ENCODE measurements around the gene IGSF3. TPM values are rescaled to one million over a fixed set of nuclear protein-coding genes. Genes with fewer than 3 reads are reported as not detected.
"Not testable (repeated sequence)": the region's sequence is repeated elsewhere in the genome, so short reads cannot be mapped to it uniquely, and the experiment has no call there.

Gene IGSF3
- total RNA-seq, 2 experiments from 2014 or later, result 0.03 to 0.91 TPM

- CTCF ChIA-PET, result no interaction called here
Measured at GRCh38 chr1:116628448-116628847, 39.1 kb downstream of the IGSF3 start.

GRCh38 chr1:116627357-116627756, 40.2 kb downstream of the IGSF3 start:
- H3K36me3 Mint-ChIP-seq; ATAC-seq; H3K4me3 Mint-ChIP-seq; CTCF ChIA-PET; DNase-seq; H3K27ac Mint-ChIP-seq; H3K27me3 Mint-ChIP-seq; H3K4me1 Mint-ChIP-seq; H3K9me3 Mint-ChIP-seq (ENCODE audit: low read depth): not testable (repeated sequence)

More at GRCh38 chr1:116628448-116628847, 39.1 kb downstream of the IGSF3 start:
- H3K4me3 Mint-ChIP-seq, result no peak overlapping the region
- DNase-seq (no peak), ATAC-seq (no peak)
- no peak overlapping the region for H3K27ac Mint-ChIP-seq
- H3K4me1 Mint-ChIP-seq, result no peaks in the 10 kb centered on the region
- peaks cover 2% of the 10 kb centered on the region for H3K27me3 Mint-ChIP-seq
- H3K9me3 Mint-ChIP-seq (ENCODE audit: low read depth), result no peaks in the 10 kb centered on the region
- H3K36me3 Mint-ChIP-seq, result no peaks in the 10 kb centered on the region

- H3K36me3 Mint-ChIP-seq; H3K4me3 Mint-ChIP-seq; H3K4me1 Mint-ChIP-seq; ATAC-seq; DNase-seq; H3K27me3 Mint-ChIP-seq; CTCF ChIA-PET; H3K27ac Mint-ChIP-seq; H3K9me3 Mint-ChIP-seq (ENCODE audit: low read depth): not testable (repeated sequence)
Measured at GRCh38 chr1:116626915-116627314, 40.6 kb downstream of the IGSF3 start.

- CTCF ChIA-PET; H3K4me3 Mint-ChIP-seq; H3K9me3 Mint-ChIP-seq (ENCODE audit: low read depth); H3K36me3 Mint-ChIP-seq; ATAC-seq; DNase-seq; H3K27me3 Mint-ChIP-seq; H3K4me1 Mint-ChIP-seq; H3K27ac Mint-ChIP-seq: not testable (repeated sequence)
Measured at GRCh38 chr1:116625155-116625554, 42.4 kb downstream of the IGSF3 start.

GRCh38 chr1:116624040-116624439, 43.5 kb downstream of the IGSF3 start:
- DNase-seq (no peak), ATAC-seq (no peak)
- Mint-ChIP-seq H3K27me3 (peaks cover 8% of the 10 kb centered on the region), H3K27ac (no peak overlapping the region), H3K4me1 (no peaks in the 10 kb centered on the region), H3K4me3 (no peak overlapping the region), H3K9me3 (ENCODE audit: low read depth) (no peaks in the 10 kb centered on the region), H3K36me3 (no peaks in the 10 kb centered on the region)
- CTCF ChIA-PET, result no interaction called here

- H3K4me3 Mint-ChIP-seq; H3K27ac Mint-ChIP-seq; CTCF ChIA-PET; ATAC-seq; H3K4me1 Mint-ChIP-seq; H3K9me3 Mint-ChIP-seq (ENCODE audit: low read depth); DNase-seq; H3K36me3 Mint-ChIP-seq: not testable (repeated sequence)
- H3K27me3 Mint-ChIP-seq, result peaks cover 15% of the 10 kb centered on the region
Measured at GRCh38 chr1:116622496-116622895, 45.0 kb downstream of the IGSF3 start.

GRCh38 chr1:116621756-116622155, 45.8 kb downstream of the IGSF3 start:
- DNase-seq; H3K27ac Mint-ChIP-seq; H3K36me3 Mint-ChIP-seq; H3K9me3 Mint-ChIP-seq (ENCODE audit: low read depth); H3K4me3 Mint-ChIP-seq; ATAC-seq; H3K4me1 Mint-ChIP-seq; CTCF ChIA-PET: not testable (repeated sequence)
- peaks cover 15% of the 10 kb centered on the region for H3K27me3 Mint-ChIP-seq

- H3K4me1 Mint-ChIP-seq; H3K27ac Mint-ChIP-seq; DNase-seq; H3K4me3 Mint-ChIP-seq; ATAC-seq; H3K9me3 Mint-ChIP-seq (ENCODE audit: low read depth); CTCF ChIA-PET; H3K36me3 Mint-ChIP-seq: not testable (repeated sequence)
- H3K27me3 Mint-ChIP-seq, result peaks cover 13% of the 10 kb centered on the region
Measured at GRCh38 chr1:116620392-116620791, 47.1 kb downstream of the IGSF3 start.

- peaks cover 13% of the 10 kb centered on the region for H3K27me3 Mint-ChIP-seq
- CTCF ChIA-PET; H3K27ac Mint-ChIP-seq; DNase-seq; H3K4me3 Mint-ChIP-seq; H3K36me3 Mint-ChIP-seq; H3K4me1 Mint-ChIP-seq; ATAC-seq; H3K9me3 Mint-ChIP-seq (ENCODE audit: low read depth): not testable (repeated sequence)
Measured at GRCh38 chr1:116619106-116619505, 48.4 kb downstream of the IGSF3 start.

GRCh38 chr1:116617808-116618207, 49.7 kb downstream of the IGSF3 start:
- H3K4me3 Mint-ChIP-seq; H3K36me3 Mint-ChIP-seq; CTCF ChIA-PET; H3K4me1 Mint-ChIP-seq; H3K27ac Mint-ChIP-seq; ATAC-seq; DNase-seq; H3K9me3 Mint-ChIP-seq (ENCODE audit: low read depth): not testable (repeated sequence)
- peaks cover 13% of the 10 kb centered on the region for H3K27me3 Mint-ChIP-seq

- H3K4me3 Mint-ChIP-seq; H3K36me3 Mint-ChIP-seq; CTCF ChIA-PET; DNase-seq; H3K4me1 Mint-ChIP-seq; H3K27ac Mint-ChIP-seq; H3K27me3 Mint-ChIP-seq; ATAC-seq; H3K9me3 Mint-ChIP-seq (ENCODE audit: low read depth): not testable (repeated sequence)
Measured at GRCh38 chr1:116613825-116614224, 53.7 kb downstream of the IGSF3 start.

GRCh38 chr1:116609801-116610371, 57.6 kb downstream of the IGSF3 start:
- H3K27ac Mint-ChIP-seq; ATAC-seq; H3K4me3 Mint-ChIP-seq; H3K4me1 Mint-ChIP-seq; CTCF ChIA-PET; DNase-seq; H3K27me3 Mint-ChIP-seq; H3K36me3 Mint-ChIP-seq; H3K9me3 Mint-ChIP-seq (ENCODE audit: low read depth): not testable (repeated sequence)

- H3K36me3 Mint-ChIP-seq; H3K27me3 Mint-ChIP-seq; H3K9me3 Mint-ChIP-seq (ENCODE audit: low read depth); H3K4me1 Mint-ChIP-seq; ATAC-seq; H3K27ac Mint-ChIP-seq; DNase-seq; CTCF ChIA-PET; H3K4me3 Mint-ChIP-seq: not testable (repeated sequence)
Measured at GRCh38 chr1:116608841-116609240, 58.7 kb downstream of the IGSF3 start.

GRCh38 chr1:116608151-116608550, 59.4 kb downstream of the IGSF3 start:
- H3K36me3 Mint-ChIP-seq; ATAC-seq; H3K4me3 Mint-ChIP-seq; CTCF ChIA-PET; DNase-seq; H3K27ac Mint-ChIP-seq; H3K27me3 Mint-ChIP-seq; H3K9me3 Mint-ChIP-seq (ENCODE audit: low read depth); H3K4me1 Mint-ChIP-seq: not testable (repeated sequence)

- H3K9me3 Mint-ChIP-seq (ENCODE audit: low read depth); DNase-seq; H3K4me1 Mint-ChIP-seq; H3K27ac Mint-ChIP-seq; H3K36me3 Mint-ChIP-seq; ATAC-seq; H3K27me3 Mint-ChIP-seq; CTCF ChIA-PET; H3K4me3 Mint-ChIP-seq: not testable (repeated sequence)
Measured at GRCh38 chr1:116607463-116607862, 60.1 kb downstream of the IGSF3 start.
